GM12875 (cell line): Measurements from ENCODE around the gene TBATA.

Experiments used
- H3K4me3 ChIP-seq: one replicate; pipeline ENCODE4 v1.5.1; 2011; ENCODE audit warnings: low read depth, low read length, control low read depth
- CTCF ChIP-seq: IDR thresholded peaks from 2 replicates; pipeline ENCODE4 v1.5.1; 2011; ENCODE audit warnings: low read depth, mild to moderate bottlenecking, control low read depth, inconsistent platforms, low read length, moderate library complexity, borderline replicate concordance; ENCODE audit not compliant: insufficient read depth

The TBATA gene

DNA sequence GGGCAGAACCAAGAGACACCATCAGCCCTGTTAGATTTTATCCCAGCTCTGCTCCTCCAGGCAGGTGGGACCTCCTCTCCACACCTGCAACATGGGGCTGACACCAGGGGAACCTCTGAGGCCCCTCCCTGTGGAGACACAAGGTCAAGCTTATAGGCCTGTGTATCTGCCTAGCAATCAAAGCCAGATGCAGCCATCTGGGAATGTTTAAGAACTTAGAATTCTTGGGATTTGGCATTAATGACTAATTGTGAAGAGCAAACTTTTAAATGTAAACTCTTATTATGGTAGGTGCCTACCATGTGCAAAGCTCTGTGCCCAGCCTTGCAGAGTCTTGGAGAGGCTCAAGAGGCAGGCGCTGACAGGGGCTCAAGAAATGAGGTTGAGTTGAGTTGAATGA is 52.1 kb downstream of the TBATA start:
- no peak for TF ChIP-seq CTCF
- H3K4me3 ChIP-seq = no peak overlapping the region

- no peak for TF ChIP-seq CTCF
- no peak overlapping the region for H3K4me3 ChIP-seq
These were observed 52.6 kb downstream of the TBATA start for GRCh38 chr10:70732569-70732968.

- no peak for TF ChIP-seq CTCF
- H3K4me3 ChIP-seq = no peak overlapping the region
These were observed 54.2 kb downstream of the TBATA start for GRCh38 chr10:70730955-70731354.

- TF ChIP-seq CTCF = no peak
- no peak overlapping the region for H3K4me3 ChIP-seq
These were observed 55.3 kb downstream of the TBATA start for GRCh38 chr10:70729763-70730357.

DNA sequence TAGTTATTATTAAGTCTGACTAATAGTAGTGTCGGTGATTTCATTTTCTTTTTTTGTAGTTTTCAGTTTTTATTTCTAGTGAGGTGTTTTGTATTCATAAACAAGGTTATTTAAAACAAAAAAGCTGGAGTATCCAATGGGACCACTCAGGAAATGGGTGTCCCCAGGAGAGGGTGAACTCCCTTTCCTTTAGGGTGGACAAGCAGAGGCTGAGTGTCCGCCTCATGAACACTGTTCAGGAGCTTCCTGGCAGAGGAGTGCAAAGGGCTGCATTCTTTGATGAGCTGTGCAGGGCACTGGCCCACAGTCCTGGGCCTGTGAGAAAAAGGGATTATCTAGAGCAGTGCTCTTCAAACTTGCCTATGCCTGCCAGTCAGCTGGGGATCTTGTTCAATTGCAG is 56.8 kb downstream of the TBATA start:
- no peak for TF ChIP-seq CTCF

DNA sequence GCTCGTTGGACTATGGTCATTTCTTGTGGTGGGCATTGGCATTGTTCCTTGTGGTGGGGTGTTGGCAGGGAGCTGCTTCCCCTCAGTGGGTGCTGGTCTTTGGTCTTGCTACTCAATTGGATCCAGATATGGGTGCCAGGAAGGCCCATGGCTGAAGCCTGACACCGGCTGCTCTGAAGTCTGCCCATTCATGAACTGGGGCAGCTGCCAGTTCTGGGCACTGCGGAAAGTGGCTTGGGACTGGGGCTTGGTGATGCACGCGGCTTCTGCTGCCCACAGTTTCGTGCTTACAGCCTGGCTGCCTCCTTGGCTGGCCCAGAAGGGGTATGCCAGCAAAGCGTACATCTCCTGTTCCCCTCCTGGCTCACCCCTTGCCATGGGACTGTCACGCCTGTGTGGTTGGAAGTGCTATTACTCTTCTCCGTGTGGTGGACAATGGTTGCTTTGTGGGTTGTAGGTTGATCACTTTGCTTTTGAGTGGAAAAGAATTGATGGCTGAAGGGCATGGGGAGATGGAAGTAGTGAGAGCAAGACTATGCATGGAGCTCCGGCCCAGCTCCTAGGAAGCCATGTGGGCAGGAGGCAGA is 58.2 kb downstream of the TBATA start:
- no peak for TF ChIP-seq CTCF
- H3K4me3 ChIP-seq = no peak overlapping the region

More for the DNA sequence above, 56.8 kb downstream of the TBATA start:
- no peak overlapping the region for H3K4me3 ChIP-seq

DNA sequence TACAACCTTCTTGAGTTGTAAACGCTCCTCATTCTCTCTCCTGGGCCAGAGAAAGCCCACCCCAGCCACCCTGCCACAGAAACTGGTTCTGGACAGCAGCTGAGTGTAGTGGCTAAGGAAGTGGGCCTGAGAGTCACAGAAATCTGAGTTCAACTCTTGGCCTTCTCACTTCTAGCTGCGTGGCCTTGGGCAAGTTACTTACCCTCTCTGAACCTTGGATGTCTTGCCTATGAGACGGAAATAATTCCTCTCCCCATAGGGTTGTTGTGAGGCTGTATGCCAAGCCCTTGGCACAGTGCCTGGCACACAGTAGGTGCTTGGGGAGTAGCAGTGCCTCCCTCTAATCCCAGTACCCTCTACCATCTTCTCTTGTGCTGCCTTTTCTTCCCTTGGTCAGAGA is 61.4 kb downstream of the TBATA start:
- no peak overlapping the region for H3K4me3 ChIP-seq
- TF ChIP-seq CTCF = no peak
